ACC112 (cell line): ENCODE results near the gene NVL.
A peak's percentile ranks its signal among the peaks of the same experiment; 100 is the strongest.

Experiments used
- H2AFZ ChIP-seq: fragments of 200-600 bp; sonication (generic); one replicate; pipeline ENCODE4 v1.6.0; 2017; ENCODE audit warnings: antibody characterized with exemption, low read length; ENCODE audit not compliant: unreplicated experiment
- H3K27ac ChIP-seq: fragments of 200-600 bp; sonication (generic); 2 replicates; pipeline ENCODE4 v1.5.1; 2014; ENCODE audit warnings: low read depth, mild to moderate bottlenecking, antibody characterized with exemption, low read length, moderate library complexity
- H3K27me3 ChIP-seq: fragments of 200-600 bp; sonication (generic); 2 replicates; pipeline ENCODE4 v1.6.1; 2014; ENCODE audit warnings: mild to moderate bottlenecking, antibody characterized with exemption, low read length, moderate library complexity, mixed read lengths; ENCODE audit not compliant: insufficient read depth
- H3K36me3 ChIP-seq: fragments of 200-600 bp; sonication (generic); 2 replicates; pipeline ENCODE4 v1.6.1; 2016; ENCODE audit warnings: mild to moderate bottlenecking, antibody characterized with exemption, low read length, moderate library complexity, mixed read lengths; ENCODE audit not compliant: insufficient read depth
- H3K4me1 ChIP-seq: fragments of 200-600 bp; sonication (generic); one replicate; pipeline ENCODE4 v1.6.1; 2016; ENCODE audit warnings: low read length, mixed read lengths; ENCODE audit not compliant: insufficient read depth, unreplicated experiment, control insufficient read depth
- H3K4me3 ChIP-seq: fragments of 200-600 bp; sonication (generic); 2 replicates; pipeline ENCODE4 v1.5.1; 2014; ENCODE audit warnings: mild to moderate bottlenecking, low read depth, low read length
- H3K79me2 ChIP-seq: fragments of 200-600 bp; sonication (generic); one replicate; pipeline ENCODE4 v1.6.0; 2016; ENCODE audit warnings: low read length; ENCODE audit not compliant: control insufficient read depth, unreplicated experiment, insufficient read depth

The NVL gene

GRCh38 chr1:224282140-224282539 lies 47.8 kb downstream of the NVL start:
- Histone ChIP-seq H3K4me1 (no peaks in the 10 kb centered on the region), H2AFZ (no peak overlapping the region), H3K36me3 (peaks cover 5% of the 10 kb centered on the region; the same call in 1 of the 2 replicates), H3K27me3 (no peaks in the 10 kb centered on the region), H3K79me2 (no peaks in the 10 kb centered on the region), H3K4me3 (no peak overlapping the region), H3K27ac (no peak overlapping the region)

- no peak overlapping the region for H3K27ac ChIP-seq
- peaks cover 14% of the 10 kb centered on the region for H3K36me3 ChIP-seq
- no peaks in the 10 kb centered on the region for H3K4me1 ChIP-seq
- H3K27me3 ChIP-seq: no peaks in the 10 kb centered on the region
- H3K4me3 ChIP-seq: no peak overlapping the region
- no peak overlapping the region for H2AFZ ChIP-seq
- no peaks in the 10 kb centered on the region for H3K79me2 ChIP-seq
These were observed 53.0 kb downstream of the NVL start for GRCh38 chr1:224276771-224277487.

GRCh38 chr1:224274970-224275626 lies 54.9 kb downstream of the NVL start:
- Histone ChIP-seq H3K79me2 (no peaks in the 10 kb centered on the region), H3K36me3 (peaks cover 12% of the 10 kb centered on the region), H3K27me3 (no peaks in the 10 kb centered on the region), H2AFZ (no peak overlapping the region), H3K4me1 (no peaks in the 10 kb centered on the region), H3K27ac (no peak overlapping the region), H3K4me3 (no peak overlapping the region)

GRCh38 chr1:224273641-224274040 lies 56.3 kb downstream of the NVL start:
- Histone ChIP-seq H3K4me3 (no peak overlapping the region), H2AFZ (no peak overlapping the region), H3K36me3 (peaks cover 12% of the 10 kb centered on the region), H3K27ac (0 out of 2 replicates have a peak overlapping the region, but pooled peaks have one; percentile 2), H3K4me1 (no peaks in the 10 kb centered on the region), H3K27me3 (no peaks in the 10 kb centered on the region), H3K79me2 (no peaks in the 10 kb centered on the region)

GRCh38 chr1:224271106-224271505 lies 58.9 kb downstream of the NVL start:
- Histone ChIP-seq H2AFZ (no peak overlapping the region), H3K4me1 (no peaks in the 10 kb centered on the region), H3K27ac (no peak overlapping the region), H3K4me3 (no peak overlapping the region), H3K36me3 (peaks cover 18% of the 10 kb centered on the region), H3K27me3 (no peaks in the 10 kb centered on the region), H3K79me2 (no peaks in the 10 kb centered on the region)

- H3K4me1 ChIP-seq: no peaks in the 10 kb centered on the region
- peaks cover 10% of the 10 kb centered on the region for H3K36me3 ChIP-seq
- H2AFZ ChIP-seq: no peak overlapping the region
- no peaks in the 10 kb centered on the region for H3K79me2 ChIP-seq
- H3K27me3 ChIP-seq: no peaks in the 10 kb centered on the region
- H3K27ac ChIP-seq: no peak overlapping the region
- H3K4me3 ChIP-seq: no peak overlapping the region
These were observed 62.0 kb downstream of the NVL start for GRCh38 chr1:224267925-224268324.

GRCh38 chr1:224266915-224267856 lies 62.8 kb downstream of the NVL start:
- H3K36me3 ChIP-seq: peaks cover 10% of the 10 kb centered on the region
- H3K4me3 ChIP-seq: no peak overlapping the region
- no peaks in the 10 kb centered on the region for H3K79me2 ChIP-seq
- no peaks in the 10 kb centered on the region for H3K4me1 ChIP-seq
- no peak overlapping the region for H3K27ac ChIP-seq
- H3K27me3 ChIP-seq: no peaks in the 10 kb centered on the region
- no peak overlapping the region for H2AFZ ChIP-seq

GRCh38 chr1:224266105-224266914 lies 63.7 kb downstream of the NVL start:
- no peak overlapping the region for H2AFZ ChIP-seq
- no peak overlapping the region for H3K27ac ChIP-seq
- no peaks in the 10 kb centered on the region for H3K4me1 ChIP-seq
- H3K36me3 ChIP-seq: peaks cover 10% of the 10 kb centered on the region
- no peak overlapping the region for H3K4me3 ChIP-seq
- H3K79me2 ChIP-seq: no peaks in the 10 kb centered on the region
- no peaks in the 10 kb centered on the region for H3K27me3 ChIP-seq

- Histone ChIP-seq H3K79me2 (no peaks in the 10 kb centered on the region), H3K4me1 (peaks cover 2% of the 10 kb centered on the region), H3K36me3 (peaks cover 10% of the 10 kb centered on the region), H2AFZ (no peak overlapping the region), H3K4me3 (no peak overlapping the region), H3K27ac (no peak overlapping the region), H3K27me3 (no peaks in the 10 kb centered on the region)
These were observed 65.7 kb downstream of the NVL start for GRCh38 chr1:224264321-224264720.
